Spleen (tissue), 11 donors: Measurements from ENCODE around the gene UFL1. TPM values are rescaled to one million over a fixed set of nuclear protein-coding genes. Genes with fewer than 3 reads are reported as not detected.

ENCODE experiments used
- DNase-seq: peaks from one replicate; pipeline ENCODE4 v3.0.0-alpha.2; 2020
- H3K27ac ChIP-seq, 8 donors: fragments of 200-600 bp; sonication (generic) in 7 of 8; 1 replicate in 4 of 8; 2 replicates in 4 of 8; pipeline versions ENCODE4 v1.5.0 to v1.8.0; 2016 to 2021; ENCODE audit warnings: inconsistent platforms in 4 of 8, mild to moderate bottlenecking in 4 of 8, moderate library complexity in 1 of 8
- H3K27me3 ChIP-seq, 7 donors: fragments of 200-600 bp; sonication (generic) in 6 of 7; replicated peaks in 1 of 7; 1 replicate in 4 of 7; 2 replicates in 3 of 7; pipeline versions ENCODE4 v1.5.0 to v1.8.0; 2016 to 2021; ENCODE audit warnings: inconsistent platforms in 3 of 7, mild to moderate bottlenecking in 1 of 7
- H3K36me3 ChIP-seq, 6 donors: fragments of 200-600 bp; sonication (generic) in 5 of 6; 1 replicate in 4 of 6; 2 replicates in 2 of 6; pipeline versions ENCODE4 v1.5.0 to v1.8.0; 2016 to 2021; ENCODE audit warnings: inconsistent platforms in 2 of 6
- H3K4me1 ChIP-seq, 6 donors: fragments of 200-600 bp; sonication (generic) in 5 of 6; 1 replicate in 3 of 6; 2 replicates in 3 of 6; pipeline versions ENCODE4 v1.5.0 to v1.8.0; 2016 to 2021; ENCODE audit warnings: inconsistent platforms in 3 of 6
- H3K4me3 ChIP-seq, 8 donors: fragments of 200-600 bp; sonication (generic) in 7 of 8; 1 replicate in 4 of 8; 2 replicates in 4 of 8; pipeline versions ENCODE4 v1.5.0 to v1.8.0; 2016 to 2021; ENCODE audit warnings: inconsistent platforms in 4 of 8, mild to moderate bottlenecking in 4 of 8, moderate library complexity in 2 of 8
- H3K9me3 ChIP-seq, 8 donors: fragments of 200-600 bp; sonication (generic) in 7 of 8; 1 replicate in 4 of 8; 2 replicates in 4 of 8; pipeline versions ENCODE4 v1.5.0 to v1.8.0; 2016 to 2021; ENCODE audit warnings: inconsistent platforms in 4 of 8
- CTCF ChIP-seq, 11 experiments: fragments of 200-600 bp in 7 of 11; fragments of 450-650 bp in 4 of 11; sonication (generic) in 4 of 11; IDR thresholded peaks in 8 of 11; conservative IDR thresholded peaks in 3 of 11; 1 replicate in 7 of 11; 2 replicates in 4 of 11; pipeline versions ENCODE4 v1.4.0 to v1.8.0; 2016 to 2021; ENCODE audit warnings: antibody characterized with exemption in 11 of 11, inconsistent platforms in 4 of 11, mild to moderate bottlenecking in 1 of 11
- POLR2A ChIP-seq, 3 donors: fragments of 450-650 bp; IDR thresholded peaks; one replicate each; pipeline ENCODE4 v1.5.1; 2017; ENCODE audit warnings: antibody characterized with exemption in 3 of 3, mild to moderate bottlenecking in 1 of 3
- POLR2AphosphoS5 ChIP-seq, 3 donors: sonication (generic); formaldehyde crosslinking; IDR thresholded peaks; one replicate each; pipeline ENCODE4 v1.5.1; 2017; ENCODE audit warnings: antibody characterized with exemption in 3 of 3
- WGBS, 5 donors: extraction: QIAGEN DNeasy Blood & Tissue Kit in 3 of 5; methylation state at CpG; one replicate each; pipeline versions ENCODE4 v1.1.5 to v1.1.7; 2013 to 2018; 5-methylcytosine and 5-hydroxymethylcytosine counted together
- intact Hi-C: fragments of 100-400 bp; cut with DNase I; formaldehyde crosslinking; loops from one replicate; pipeline ENCODE4 v1.15.0; 2023; ENCODE audit warnings: low total_unique reads
- polyA plus RNA-seq, 3 donors: library from polyadenylated mRNA; stranded (reverse); fragments of 200-250 nt; gene quantifications; one replicate each; pipeline ENCODE4 v1.2.1, GENCODE V29; 2013
- total RNA-seq, 7 donors: library from RNA; depleted of rRNA in 3 of 7; stranded (reverse); fragments of >200 nt in 3 of 7; fragmentation: NEBNext Ultra II Directional in 4 of 7; extraction: Animal tissue kit (Norgen Biotek cat#: 25700) in 4 of 7; gene quantifications; one replicate each; pipeline versions ENCODE4 v1.1.0 to v1.2.1, GENCODE V29; 2016 to 2021
- donor health status: healthy with polysubstance abuse.
- donor health status: DM: no; HTN: no; CAD: no; lungs with moderate emphysema.
- donor health status: DM: no; HTN: no; CAD: no.
- donor health status: Bipolar disorder and iron deficiency.
- donor health status: healthy.
- donor health status: DM: no; HTN: no; CAD: no.
- donor health status: DM: yes; HTN: yes; CAD: no.

Gene UFL1
- total and polyA plus RNA-seq, 10 donors = 9.5 to 29.6 (median 21.1) TPM

GRCh38 chr6:96570053-96570452 is 48.4 kb downstream of the UFL1 start:
- Histone ChIP-seq H3K27me3 (no peaks in the 10 kb centered on the region), H3K4me3 (no peak overlapping the region), H3K27ac (no peak overlapping the region), H3K4me1 (no peaks in the 10 kb centered on the region), H3K36me3 (no peaks in the 10 kb centered on the region), H3K9me3 (peaks cover 0 to 37% (median 27%) of the 10 kb centered on the region in 8 donors)
- DNase-seq = no peak
- no peak for TF ChIP-seq POLR2AphosphoS5 (IDR thresholded peaks at IDR 0.05)
- TF ChIP-seq CTCF (IDR thresholded peaks at IDR 0.05 in 8 of 11, conservative IDR thresholded peaks at IDR 0.05 in 3 of 11) = no peak
- no peak for TF ChIP-seq POLR2A (IDR thresholded peaks at IDR 0.05)
- 78 to 96% (median 82%) methylated on average over 2 of the region's 2 CpGs for WGBS, 5 donors
- intact Hi-C loops = no loop called here

- TF ChIP-seq POLR2A (IDR thresholded peaks at IDR 0.05) (no peak), CTCF (IDR thresholded peaks at IDR 0.05 in 8 of 11, conservative IDR thresholded peaks at IDR 0.05 in 3 of 11) (no peak), POLR2AphosphoS5 (IDR thresholded peaks at IDR 0.05) (no peak)
- no peak overlapping the region for H3K27ac ChIP-seq
- no peaks in the 10 kb centered on the region for H3K36me3 ChIP-seq
- H3K4me1 ChIP-seq = no peaks in the 10 kb centered on the region
- intact Hi-C loops = no loop called here
- no peak for DNase-seq
- no peaks in the 10 kb centered on the region for H3K27me3 ChIP-seq
- peaks cover 0 to 37% (median 27%) of the 10 kb centered on the region in 8 donors for H3K9me3 ChIP-seq
- no peak overlapping the region for H3K4me3 ChIP-seq
These were observed 49.9 kb downstream of the UFL1 start for GRCh38 chr6:96571551-96571950.

GRCh38 chr6:96575359-96575758 is 53.8 kb downstream of the UFL1 start:
- H3K4me3 ChIP-seq = no peak overlapping the region
- WGBS, 5 donors = 77 to 85% (median 83%) methylated on average over 3 of the region's 3 CpGs
- intact Hi-C loops = no loop called here
- no peaks in the 10 kb centered on the region for H3K4me1 ChIP-seq
- H3K36me3 ChIP-seq = no peaks in the 10 kb centered on the region
- no peak for DNase-seq
- TF ChIP-seq POLR2A (IDR thresholded peaks at IDR 0.05) = no peak
- no peak for TF ChIP-seq CTCF (IDR thresholded peaks at IDR 0.05 in 8 of 11, conservative IDR thresholded peaks at IDR 0.05 in 3 of 11)
- TF ChIP-seq POLR2AphosphoS5 (IDR thresholded peaks at IDR 0.05) = no peak
- H3K9me3 ChIP-seq = peaks cover 0 to 23% (median 14%) of the 10 kb centered on the region in 8 donors
- H3K27me3 ChIP-seq = peaks cover 0 to 4% (median 0%) of the 10 kb centered on the region in 7 donors
- no peak overlapping the region for H3K27ac ChIP-seq

GRCh38 chr6:96576221-96576620 is 54.6 kb downstream of the UFL1 start:
- 66 to 79% (median 68%) methylated on average over 4 of the region's 4 CpGs for WGBS, 5 donors
- Histone ChIP-seq H3K27me3 (peaks cover 0 to 4% (median 0%) of the 10 kb centered on the region in 7 donors), H3K4me1 (no peaks in the 10 kb centered on the region), H3K27ac (no peak overlapping the region), H3K4me3 (no peak overlapping the region), H3K36me3 (no peaks in the 10 kb centered on the region), H3K9me3 (peaks cover 0 to 14% (median 5%) of the 10 kb centered on the region in 8 donors)
- TF ChIP-seq POLR2AphosphoS5 (IDR thresholded peaks at IDR 0.05) (no peak), CTCF (IDR thresholded peaks at IDR 0.05 in 8 of 11, conservative IDR thresholded peaks at IDR 0.05 in 3 of 11) (no peak), POLR2A (IDR thresholded peaks at IDR 0.05) (no peak)
- DNase-seq = no peak
- intact Hi-C loops = no loop called here
